Islet precursor cell (in vitro differentiated cells): ENCODE results near the gene NFS1.
"Not testable (repeated sequence)": the region's sequence is repeated elsewhere in the genome, so short reads cannot be mapped to it uniquely, and the experiment has no call there.

Experiments
- DNase-seq: peaks from one replicate; pipeline ENCODE4 v3.0.0-alpha.2; 2018

Gene NFS1

GRCh38 chr20:35699127-35699956 lies at the start of gene NFS1, which contains the start of gene ROMO1:
NFS1 (minus strand) TSS chr20:35699352; CDS start chr20:35699288, 64 bp downstream.
ROMO1 (plus strand) TSS chr20:35699405; CDS start chr20:35699633, 228 bp downstream.
- DNase-seq: peak; percentile 95

GRCh38 chr20:35744492-35744841 lies 45.3 kb upstream of the NFS1 start:
- DNase-seq: not testable (repeated sequence)

- no peak for DNase-seq
Measured at GRCh38 chr20:35743693-35744491, 44.7 kb upstream of the NFS1 start.

- DNase-seq: no peak
Measured at GRCh38 chr20:35742741-35743523, 43.8 kb upstream of the NFS1 start.

GRCh38 chr20:35741892-35742740 lies 43.0 kb upstream of the NFS1 start, which contains the start of gene RBM39:
RBM39 (minus strand) TSS chr20:35742260; CDS start chr20:35740874, 1,386 bp downstream.
- peak; percentile 100 for DNase-seq

- no peak for DNase-seq
Measured at GRCh38 chr20:35739294-35740163, 40.4 kb upstream of the NFS1 start.

- no peak for DNase-seq
Measured at GRCh38 chr20:35738410-35739179, 39.4 kb upstream of the NFS1 start.

GRCh38 chr20:35737865-35738333 lies 38.7 kb upstream of the NFS1 start:
- no peak for DNase-seq

GRCh38 chr20:35735826-35736470 lies 36.8 kb upstream of the NFS1 start:
- no peak for DNase-seq

GRCh38 chr20:35734777-35735649 lies 35.9 kb upstream of the NFS1 start:
- no peak for DNase-seq

GRCh38 chr20:35734374-35734773 lies 35.2 kb upstream of the NFS1 start:
- no peak for DNase-seq

- no peak for DNase-seq
Measured at GRCh38 chr20:35732644-35732982, 33.5 kb upstream of the NFS1 start.

GRCh38 chr20:35731862-35732643 lies 32.9 kb upstream of the NFS1 start:
- DNase-seq: no peak

GRCh38 chr20:35731469-35731788 lies 32.3 kb upstream of the NFS1 start:
- no peak for DNase-seq

- no peak for DNase-seq
Measured at GRCh38 chr20:35730583-35731468, 31.7 kb upstream of the NFS1 start.

- no peak for DNase-seq
Measured at GRCh38 chr20:35729836-35730582, 30.9 kb upstream of the NFS1 start.
